NB4 (cell line): ENCODE measurements around the gene PRUNE2.

ENCODE experiments used
- DNase-seq: peaks from one replicate; pipeline ENCODE4 v3.0.0; 2010; ENCODE audit warnings: low read depth
- H3K4me3 ChIP-seq: one replicate; pipeline ENCODE4 v1.5.1; 2011; ENCODE audit warnings: mild to moderate bottlenecking, low read depth, low read length, moderate library complexity
- MAX ChIP-seq: IDR thresholded peaks from 2 replicates; pipeline ENCODE4 v1.6.1; 2011; ENCODE audit warnings: low read depth, low read length
- MYC ChIP-seq: IDR thresholded peaks from 2 replicates; pipeline ENCODE4 v1.6.1; 2011; ENCODE audit warnings: low read depth, low read length
- POLR2A ChIP-seq: IDR thresholded peaks from 2 replicates; pipeline ENCODE4 v1.6.1; 2011; ENCODE audit warnings: mild to moderate bottlenecking; ENCODE audit not compliant: insufficient read length; ENCODE audit errors: extremely low read depth
- TF ChIP-seq, protein P1 (sequence below): IDR thresholded peaks from one replicate; pipeline ENCODE4 v1.5.1; 2012; ENCODE audit warnings: low read depth, low read length

The PRUNE2 gene

GRCh38 chr9:76591256-76591950 is 314.5 kb downstream of the PRUNE2 start:
- DNase-seq: peak; percentile 91
- no peak for TF ChIP-seq POLR2A
- TF ChIP-seq MAX: no peak
- peak overlapping the region; percentile 69 for H3K4me3 ChIP-seq

DNA sequence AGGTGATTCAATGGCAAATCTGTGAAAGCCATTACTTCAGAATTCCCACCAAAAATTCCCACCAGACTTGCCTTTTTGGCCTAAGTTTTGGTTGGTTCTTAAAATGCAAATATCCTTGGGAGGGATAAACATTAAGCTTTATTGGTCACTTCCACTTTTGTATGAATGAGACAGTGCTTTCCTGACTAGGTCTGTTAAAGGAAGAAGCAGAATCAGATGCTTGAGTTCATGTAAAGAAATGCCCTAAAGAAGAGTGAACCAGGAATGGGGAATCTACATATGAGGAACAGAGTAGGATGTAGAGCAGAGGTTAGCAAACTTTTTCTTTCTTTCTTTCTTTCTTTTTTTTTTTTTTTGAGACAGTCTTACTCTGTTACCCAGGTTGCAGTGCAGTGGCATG is 317.6 kb downstream of the PRUNE2 start:
- no peak overlapping the region for H3K4me3 ChIP-seq
- DNase-seq: no peak
- TF ChIP-seq MYC (no peak), MAX (no peak), POLR2A (no peak)
- TF ChIP-seq, protein P1, sequence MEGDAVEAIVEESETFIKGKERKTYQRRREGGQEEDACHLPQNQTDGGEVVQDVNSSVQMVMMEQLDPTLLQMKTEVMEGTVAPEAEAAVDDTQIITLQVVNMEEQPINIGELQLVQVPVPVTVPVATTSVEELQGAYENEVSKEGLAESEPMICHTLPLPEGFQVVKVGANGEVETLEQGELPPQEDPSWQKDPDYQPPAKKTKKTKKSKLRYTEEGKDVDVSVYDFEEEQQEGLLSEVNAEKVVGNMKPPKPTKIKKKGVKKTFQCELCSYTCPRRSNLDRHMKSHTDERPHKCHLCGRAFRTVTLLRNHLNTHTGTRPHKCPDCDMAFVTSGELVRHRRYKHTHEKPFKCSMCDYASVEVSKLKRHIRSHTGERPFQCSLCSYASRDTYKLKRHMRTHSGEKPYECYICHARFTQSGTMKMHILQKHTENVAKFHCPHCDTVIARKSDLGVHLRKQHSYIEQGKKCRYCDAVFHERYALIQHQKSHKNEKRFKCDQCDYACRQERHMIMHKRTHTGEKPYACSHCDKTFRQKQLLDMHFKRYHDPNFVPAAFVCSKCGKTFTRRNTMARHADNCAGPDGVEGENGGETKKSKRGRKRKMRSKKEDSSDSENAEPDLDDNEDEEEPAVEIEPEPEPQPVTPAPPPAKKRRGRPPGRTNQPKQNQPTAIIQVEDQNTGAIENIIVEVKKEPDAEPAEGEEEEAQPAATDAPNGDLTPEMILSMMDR: no peak

- DNase-seq: no peak
- no peak overlapping the region for H3K4me3 ChIP-seq
- TF ChIP-seq MAX: no peak
- no peak for TF ChIP-seq POLR2A
- TF ChIP-seq MYC: no peak
- TF ChIP-seq, protein P1: no peak
These were observed 319.3 kb downstream of the PRUNE2 start for GRCh38 chr9:76586390-76587314.

DNA sequence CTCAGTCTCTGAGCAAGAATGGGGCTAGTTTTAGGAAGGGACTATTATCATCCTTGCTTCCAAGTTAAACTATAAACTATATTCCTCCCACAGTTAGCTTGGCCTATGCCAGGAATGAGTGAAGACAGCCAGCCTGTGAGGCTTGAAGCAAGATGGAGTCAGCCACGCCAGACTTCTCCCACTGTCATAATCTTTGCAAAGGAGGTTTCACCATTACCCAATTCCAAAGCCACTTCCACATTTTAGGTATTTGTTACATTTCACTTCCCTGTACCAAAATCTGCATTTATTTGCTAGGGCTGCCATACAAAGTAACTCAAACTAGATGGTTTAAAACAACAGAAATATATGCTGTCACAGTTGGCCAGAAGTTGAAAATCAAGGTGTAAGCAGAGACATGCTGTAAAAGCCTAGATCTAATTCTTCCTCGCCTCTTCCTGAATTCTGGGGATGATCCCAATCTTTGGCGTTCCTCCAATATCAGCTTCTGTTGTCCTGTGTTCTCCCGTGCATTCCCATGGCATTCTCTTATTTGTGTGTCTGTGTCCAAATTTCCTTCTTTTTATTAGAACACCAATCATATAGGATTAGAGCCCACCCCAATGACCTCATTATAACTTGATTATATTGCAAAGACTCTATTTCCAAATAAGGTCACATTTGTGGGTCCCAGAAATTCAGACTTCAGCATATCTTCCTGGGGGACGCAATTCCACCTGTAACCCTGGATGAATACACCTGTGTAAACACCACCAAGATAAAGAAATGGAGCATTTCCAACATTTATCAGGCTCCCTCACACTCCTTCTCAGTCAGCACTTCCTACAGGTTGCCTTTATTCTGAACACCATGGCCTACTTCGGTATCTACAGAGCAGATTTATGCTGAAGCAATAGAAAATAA is 320.2 kb downstream of the PRUNE2 start:
- TF ChIP-seq, protein P1: no peak
- TF ChIP-seq MYC (no peak), POLR2A (no peak), MAX (no peak)
- peak; percentile 51 for DNase-seq
- no peak overlapping the region for H3K4me3 ChIP-seq

GRCh38 chr9:76583256-76583655 is 322.7 kb downstream of the PRUNE2 start:
- no peak overlapping the region for H3K4me3 ChIP-seq
- TF ChIP-seq MYC (no peak), POLR2A (no peak), MAX (no peak)
- TF ChIP-seq, protein P1: no peak
- no peak for DNase-seq
